Lower lobe of right lung (tissue), 2 donors: ENCODE results near the gene TNNT3. TPM values are rescaled to one million over a fixed set of nuclear protein-coding genes. Genes with fewer than 3 reads are reported as not detected.

Experiments used
- ATAC-seq, 2 donors: fragments of 200-7000 bp; cut with Tn5 transposase; one replicate each; pipeline ENCODE4 v1.9.1; 2020 to 2022; ENCODE audit warnings: mild to moderate bottlenecking in 2 of 2, moderate library complexity in 2 of 2
- DNase-seq: peaks from one replicate; pipeline ENCODE4 v3.0.0-alpha.2; 2020
- H3K27ac ChIP-seq: fragments of 200-600 bp; one replicate; pipeline ENCODE4 v1.8.0; 2022
- H3K27me3 ChIP-seq: fragments of 200-600 bp; one replicate; pipeline ENCODE4 v1.8.0; 2022; ENCODE audit warnings: low read depth
- H3K36me3 ChIP-seq: fragments of 200-600 bp; one replicate; pipeline ENCODE4 v1.8.0; 2022; ENCODE audit warnings: mild to moderate bottlenecking
- H3K4me1 ChIP-seq: fragments of 200-600 bp; one replicate; pipeline ENCODE4 v1.8.0; 2022
- H3K4me3 ChIP-seq: fragments of 200-600 bp; one replicate; pipeline ENCODE4 v1.8.0; 2022; ENCODE audit warnings: mild to moderate bottlenecking
- H3K9me3 ChIP-seq: fragments of 200-600 bp; one replicate; pipeline ENCODE4 v1.8.0; 2022
- CTCF ChIP-seq: fragments of 200-600 bp; IDR thresholded peaks from one replicate; pipeline ENCODE4 v1.8.0; 2022; ENCODE audit warnings: antibody characterized with exemption, mild to moderate bottlenecking
- intact Hi-C: fragments of 100-400 bp; cut with DNase I; formaldehyde crosslinking; loops from one replicate; pipeline ENCODE4 v1.11.0; 2022
- microRNA-seq: library from miRNA; unstranded; fragments of <30 nt; microRNA quantifications from one replicate; pipeline ENCODE4 v1.2.0, GENCODE V29; 2020; ENCODE audit warnings: borderline number of aligned reads
- total RNA-seq: library from RNA; stranded (reverse); fragmentation: NEBNext Ultra II Directional; extraction: Animal tissue kit (Norgen Biotek cat#: 25700); gene quantifications from one replicate; pipeline ENCODE4 v1.2.1, GENCODE V29; 2021
- donor health status: DM: no; HTN: yes; CAD: no; lungs with severe emphysema.

Gene TNNT3
- total RNA-seq, 1 donor from 2014 or later: 4.7 TPM

GRCh38 chr11:1979607-1980006, 60.1 kb downstream of the TNNT3 start:
- H3K36me3 ChIP-seq: no peaks in the 10 kb centered on the region
- H3K27ac ChIP-seq: no peak overlapping the region
- no peak overlapping the region for H3K4me3 ChIP-seq
- no peaks in the 10 kb centered on the region for H3K4me1 ChIP-seq
- no peak for DNase-seq
- no peaks in the 10 kb centered on the region for H3K9me3 ChIP-seq
- intact Hi-C loops: no loop called here
- TF ChIP-seq CTCF: no peak
- no peaks in the 10 kb centered on the region for H3K27me3 ChIP-seq
- no peak for ATAC-seq

GRCh38 chr11:1982873-1983600, 63.5 kb downstream of the TNNT3 start:
- Histone ChIP-seq H3K27me3 (no peaks in the 10 kb centered on the region), H3K9me3 (no peaks in the 10 kb centered on the region), H3K4me1 (no peaks in the 10 kb centered on the region), H3K27ac (no peak overlapping the region), H3K4me3 (no peak overlapping the region), H3K36me3 (no peaks in the 10 kb centered on the region)
- intact Hi-C loops: no loop called here
- DNase-seq (no peak), ATAC-seq (no peak)
- TF ChIP-seq CTCF: no peak

- Histone ChIP-seq H3K4me3 (no peak overlapping the region), H3K27ac (no peak overlapping the region), H3K9me3 (no peaks in the 10 kb centered on the region), H3K36me3 (no peaks in the 10 kb centered on the region), H3K27me3 (no peaks in the 10 kb centered on the region), H3K4me1 (no peaks in the 10 kb centered on the region)
- intact Hi-C loops: no loop called here
- ATAC-seq (no peak), DNase-seq (peak; percentile 10)
- no peak for TF ChIP-seq CTCF
Observed at GRCh38 chr11:1983601-1983961, 64.1 kb downstream of the TNNT3 start.

- Histone ChIP-seq H3K36me3 (no peaks in the 10 kb centered on the region), H3K4me3 (no peak overlapping the region), H3K27me3 (no peaks in the 10 kb centered on the region), H3K4me1 (no peaks in the 10 kb centered on the region), H3K27ac (no peak overlapping the region), H3K9me3 (no peaks in the 10 kb centered on the region)
- TF ChIP-seq CTCF: no peak
- no peak for ATAC-seq
- intact Hi-C loops: no loop called here
- DNase-seq: no peak
Observed at GRCh38 chr11:1987024-1987423, 67.5 kb downstream of the TNNT3 start.

- no peaks in the 10 kb centered on the region for H3K4me1 ChIP-seq
- intact Hi-C loops: no loop called here
- no peak overlapping the region for H3K27ac ChIP-seq
- H3K36me3 ChIP-seq: no peaks in the 10 kb centered on the region
- no peak for TF ChIP-seq CTCF
- no peaks in the 10 kb centered on the region for H3K9me3 ChIP-seq
- ATAC-seq (no peak), DNase-seq (no peak)
- no peak overlapping the region for H3K4me3 ChIP-seq
- no peaks in the 10 kb centered on the region for H3K27me3 ChIP-seq
Observed at GRCh38 chr11:1988174-1988573, 68.7 kb downstream of the TNNT3 start.

Small RNAs within 50 kb of the gene (microRNA-seq; reads per million reads assigned to microRNA genes)
- gene MIR7847: not detected

Other genes with a start within 250 kb of the TNNT3 start
- gene KRTAP5-6, start 222.5 kb upstream of the TNNT3 start, total RNA-seq: not detected
- 9.2 TPM for gene IFITM10, start 169.1 kb upstream of the TNNT3 start, total RNA-seq
- gene CTSD, start 155.8 kb upstream of the TNNT3 start, total RNA-seq: 2,919 TPM
- gene SYT8, start 84.7 kb upstream of the TNNT3 start, total RNA-seq: 18.5 TPM
- gene TNNI2, start 80.7 kb upstream of the TNNT3 start, total RNA-seq: 17.7 TPM
- 90.4 TPM for gene LSP1, start 66.6 kb upstream of the TNNT3 start, total RNA-seq
- not detected for gene PRR33, start 27.8 kb upstream of the TNNT3 start, total RNA-seq
- 59.2 TPM for gene MRPL23, start 27.6 kb downstream of the TNNT3 start, total RNA-seq
- gene H19, start 78.1 kb downstream of the TNNT3 start, total RNA-seq: 87.6 TPM
- 33.9 TPM for gene IGF2, start 219.7 kb downstream of the TNNT3 start, total RNA-seq
- not detected for gene INS, start 241.5 kb downstream of the TNNT3 start, total RNA-seq